ENCODE data around the gene ADAM33. TPM values are rescaled to one million over a fixed set of nuclear protein-coding genes. Genes with fewer than 3 reads are reported as not detected.

The ADAM33 gene
- total and polyA plus RNA-seq, 2 of the 13 experiments (the other 11 are each of a cell fraction or from before 2014, with no cell fraction given): not detected

- TF ChIP-seq PHF5A (CRISPR knock-in tag; IDR thresholded peaks at IDR 0.05; ENCODE audit: low read depth, unreplicated experiment) (no peak), ZBTB14 (CRISPR knock-in tag; IDR thresholded peaks at IDR 0.05) (no peak), CREB1 (IDR thresholded peaks at IDR 0.05) (no peak), CREB1 (CRISPR knock-in tag; IDR thresholded peaks at IDR 0.05) (no peak)
- TF ChIP-seq, protein P1, sequence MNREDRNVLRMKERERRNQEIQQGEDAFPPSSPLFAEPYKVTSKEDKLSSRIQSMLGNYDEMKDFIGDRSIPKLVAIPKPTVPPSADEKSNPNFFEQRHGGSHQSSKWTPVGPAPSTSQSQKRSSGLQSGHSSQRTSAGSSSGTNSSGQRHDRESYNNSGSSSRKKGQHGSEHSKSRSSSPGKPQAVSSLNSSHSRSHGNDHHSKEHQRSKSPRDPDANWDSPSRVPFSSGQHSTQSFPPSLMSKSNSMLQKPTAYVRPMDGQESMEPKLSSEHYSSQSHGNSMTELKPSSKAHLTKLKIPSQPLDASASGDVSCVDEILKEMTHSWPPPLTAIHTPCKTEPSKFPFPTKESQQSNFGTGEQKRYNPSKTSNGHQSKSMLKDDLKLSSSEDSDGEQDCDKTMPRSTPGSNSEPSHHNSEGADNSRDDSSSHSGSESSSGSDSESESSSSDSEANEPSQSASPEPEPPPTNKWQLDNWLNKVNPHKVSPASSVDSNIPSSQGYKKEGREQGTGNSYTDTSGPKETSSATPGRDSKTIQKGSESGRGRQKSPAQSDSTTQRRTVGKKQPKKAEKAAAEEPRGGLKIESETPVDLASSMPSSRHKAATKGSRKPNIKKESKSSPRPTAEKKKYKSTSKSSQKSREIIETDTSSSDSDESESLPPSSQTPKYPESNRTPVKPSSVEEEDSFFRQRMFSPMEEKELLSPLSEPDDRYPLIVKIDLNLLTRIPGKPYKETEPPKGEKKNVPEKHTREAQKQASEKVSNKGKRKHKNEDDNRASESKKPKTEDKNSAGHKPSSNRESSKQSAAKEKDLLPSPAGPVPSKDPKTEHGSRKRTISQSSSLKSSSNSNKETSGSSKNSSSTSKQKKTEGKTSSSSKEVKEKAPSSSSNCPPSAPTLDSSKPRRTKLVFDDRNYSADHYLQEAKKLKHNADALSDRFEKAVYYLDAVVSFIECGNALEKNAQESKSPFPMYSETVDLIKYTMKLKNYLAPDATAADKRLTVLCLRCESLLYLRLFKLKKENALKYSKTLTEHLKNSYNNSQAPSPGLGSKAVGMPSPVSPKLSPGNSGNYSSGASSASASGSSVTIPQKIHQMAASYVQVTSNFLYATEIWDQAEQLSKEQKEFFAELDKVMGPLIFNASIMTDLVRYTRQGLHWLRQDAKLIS (CRISPR knock-in tag; IDR thresholded peaks at IDR 0.05): no peak
Observed at GRCh38 chr20:3724356-3724755, 42.5 kb upstream of the ADAM33 start (continued).

DNA sequence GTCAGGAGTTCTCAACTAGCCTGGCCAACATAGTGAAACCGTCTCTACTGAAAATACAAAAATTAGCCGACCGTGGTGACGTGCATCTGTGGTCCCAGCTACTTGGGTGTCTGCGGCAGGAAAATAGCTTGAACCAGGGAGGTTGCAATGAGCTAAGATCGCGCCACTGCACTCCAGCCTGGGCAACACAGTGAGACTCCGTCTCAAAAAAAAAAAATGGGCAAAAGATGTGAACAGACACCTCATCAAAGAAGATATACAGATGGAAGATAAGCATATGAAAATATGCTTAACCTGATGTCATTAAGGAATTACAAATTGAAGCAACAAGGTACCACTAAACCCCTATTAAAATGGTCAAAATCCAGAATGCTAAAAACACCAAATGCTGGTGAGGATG lies 41.5 kb upstream of the ADAM33 start:
- TF ChIP-seq YEATS2 (CRISPR knock-in tag; IDR thresholded peaks at IDR 0.05; ENCODE audit: borderline replicate concordance) (no peak), ZNF121 (CRISPR knock-in tag; IDR thresholded peaks at IDR 0.05) (peak; percentile 62)
- intact Hi-C loops (cut with micrococcal nuclease; ENCODE audit: unreplicated experiment) (no loop called here), in situ Hi-C loops (cut with HindIII; ENCODE audit: extremely low pct_ligation_motif_present, low pct_unique_long_range_greater_than_20kb) (no loop called here)
- no TSS peak for BruUV-seq (replicated peaks)
- H3K27me3 ChIP-seq (ENCODE audit: control insufficient read depth in 1 of 2, insufficient read depth in 2 of 2, low read length in 2 of 2): peaks cover 0 to 23% of the 10 kb centered on the region in 2 experiments
- no peaks in the 10 kb centered on the region for H3K36me3 ChIP-seq (replicated peaks in 1 of 2; ENCODE audit: control insufficient read depth in 1 of 2, insufficient read depth in 2 of 2, low read length in 2 of 2)
- no peak overlapping the region for H3K4me3 ChIP-seq (replicated peaks in 1 of 3; ENCODE audit: insufficient read depth in 1 of 3, low read depth in 2 of 3, low read length in 3 of 3)
- no peak overlapping the region for H3K4me2 ChIP-seq (ENCODE audit: low read depth, low read length)
- no peaks in the 10 kb centered on the region for H3K79me2 ChIP-seq (ENCODE audit: insufficient read depth, low read length)
- H3K9ac ChIP-seq (ENCODE audit: insufficient read depth, low read depth, low read length): no peak overlapping the region
- no peak overlapping the region for H2AFZ ChIP-seq (ENCODE audit: low read length)
- no peaks in the 10 kb centered on the region for H3K9me3 ChIP-seq (ENCODE audit: low read length)
- FAIRE-seq (no peak), ATAC-seq (no peak), DNase-seq (ENCODE audit: low spot score) (no peak)
- WGBS (ENCODE audit: low lambda C conversion rate): 47% methylated on average over 8 of the region's 8 CpGs
- no peaks in the 10 kb centered on the region for H3K4me1 ChIP-seq (ENCODE audit: insufficient read depth, low read length)
- H3K27ac ChIP-seq (ENCODE audit: extremely low read length, insufficient read depth, low read length): no peak overlapping the region
- H4K20me1 ChIP-seq (ENCODE audit: insufficient read depth, low read length): no peaks in the 10 kb centered on the region
- ChIA-PET CTCF (ENCODE audit: low intra/inter-chr PET ratio, low total read pairs) (no interaction called here), POLR2A (no interaction called here)
